ENCODE data around the gene PIP5K1C. TPM values are rescaled to one million over a fixed set of nuclear protein-coding genes. Genes with fewer than 3 reads are reported as not detected.

PIP5K1C gene
- total and polyA plus RNA-seq, 2 donors (not counting 1 experiment from before 2014, with no cell fraction given), result 10.4 to 46.7 TPM

DNA sequence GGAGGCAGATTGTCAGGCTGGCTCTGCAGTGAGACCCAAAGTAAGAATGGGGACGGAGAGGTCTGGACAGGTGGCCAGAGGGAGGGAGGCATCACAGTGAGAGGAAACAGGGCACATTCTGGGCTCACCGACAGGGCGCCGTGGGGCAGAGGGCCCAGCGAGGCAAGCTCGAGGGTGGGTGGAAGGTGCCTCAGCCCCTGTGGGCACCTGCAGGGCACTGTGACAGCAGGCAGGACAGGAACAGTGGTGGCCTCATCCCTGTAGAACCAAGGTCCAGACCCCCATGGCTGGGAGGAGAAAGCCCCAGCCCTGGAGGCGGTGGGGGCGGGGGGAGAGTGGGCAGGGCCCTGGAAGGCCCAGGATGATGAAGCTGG, 27.7 kb downstream of the PIP5K1C start:
- H3K9me3 ChIP-seq (ENCODE audit: control extremely low read depth in 1 of 3, control insufficient read depth in 2 of 3, insufficient read depth in 1 of 3, low read length in 2 of 3), result peaks cover 0 to 3% (median 0%) of the 10 kb centered on the region in 3 donors
- no peak overlapping the region for H3K4me3 ChIP-seq (ENCODE audit: control extremely low read depth in 1 of 5, extremely low read depth in 1 of 5, insufficient read depth in 1 of 5, low read depth in 2 of 5, low read length in 4 of 5)
- 88% methylated on average over 6 of the region's 8 CpGs for WGBS (ENCODE audit: insufficient coverage)
- H3K27ac ChIP-seq (ENCODE audit: low read length in 2 of 2), result no peak overlapping the region
- H3K36me3 ChIP-seq (replicated peaks in 1 of 2; ENCODE audit: control extremely low read depth in 1 of 2, control insufficient read depth in 1 of 2, extremely low read depth in 1 of 2, insufficient read depth in 2 of 2, low read length in 1 of 2), result peaks cover 0 to 2% of the 10 kb centered on the region in 2 experiments
- CTCF ChIA-PET, result no interaction called here
- no peak for DNase-seq
- no peak for ATAC-seq (ENCODE audit: low read depth)
- TF ChIP-seq, protein P1, sequence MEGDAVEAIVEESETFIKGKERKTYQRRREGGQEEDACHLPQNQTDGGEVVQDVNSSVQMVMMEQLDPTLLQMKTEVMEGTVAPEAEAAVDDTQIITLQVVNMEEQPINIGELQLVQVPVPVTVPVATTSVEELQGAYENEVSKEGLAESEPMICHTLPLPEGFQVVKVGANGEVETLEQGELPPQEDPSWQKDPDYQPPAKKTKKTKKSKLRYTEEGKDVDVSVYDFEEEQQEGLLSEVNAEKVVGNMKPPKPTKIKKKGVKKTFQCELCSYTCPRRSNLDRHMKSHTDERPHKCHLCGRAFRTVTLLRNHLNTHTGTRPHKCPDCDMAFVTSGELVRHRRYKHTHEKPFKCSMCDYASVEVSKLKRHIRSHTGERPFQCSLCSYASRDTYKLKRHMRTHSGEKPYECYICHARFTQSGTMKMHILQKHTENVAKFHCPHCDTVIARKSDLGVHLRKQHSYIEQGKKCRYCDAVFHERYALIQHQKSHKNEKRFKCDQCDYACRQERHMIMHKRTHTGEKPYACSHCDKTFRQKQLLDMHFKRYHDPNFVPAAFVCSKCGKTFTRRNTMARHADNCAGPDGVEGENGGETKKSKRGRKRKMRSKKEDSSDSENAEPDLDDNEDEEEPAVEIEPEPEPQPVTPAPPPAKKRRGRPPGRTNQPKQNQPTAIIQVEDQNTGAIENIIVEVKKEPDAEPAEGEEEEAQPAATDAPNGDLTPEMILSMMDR (IDR thresholded peaks at IDR 0.05), result no peak
- Mint-ChIP-seq H3K27me3 (no peaks in the 10 kb centered on the region), H3K4me1 (peaks cover 41% of the 10 kb centered on the region), H3K27ac (no peak overlapping the region), H3K4me3 (peak overlapping the region; percentile 61), H3K9me3 (ENCODE audit: insufficient read depth) (no peaks in the 10 kb centered on the region)
- intact Hi-C loops (cut with micrococcal nuclease), result no loop called here
- POLR2A ChIA-PET, result interaction anchor here (0.6 kb wide), 1 partner anchor 11 kb away, joined by 3 read pairs; no protein-coding TSS in a partner anchor
- H3K4me2 ChIP-seq (replicated peaks; ENCODE audit: low read depth, low read length, poor library complexity, severe bottlenecking), result no peak overlapping the region
- peaks cover 88% of the 10 kb centered on the region for H4K20me1 ChIP-seq (ENCODE audit: control insufficient read depth, insufficient read depth, low read length, poor library complexity, severe bottlenecking)
- peaks cover 19% of the 10 kb centered on the region in 2 donors for H3K4me1 ChIP-seq (ENCODE audit: control insufficient read depth in 2 of 2, insufficient read depth in 2 of 2, low read length in 2 of 2)
- no peak overlapping the region for H3K9ac ChIP-seq (ENCODE audit: low read length)
- peaks cover 59% of the 10 kb centered on the region for H3K79me2 ChIP-seq (ENCODE audit: control insufficient read depth, insufficient read depth, low read length)
- H2AFZ ChIP-seq (ENCODE audit: insufficient read depth, low read depth, low read length, poor library complexity, severe bottlenecking), result no peak overlapping the region
- peaks cover 0 to 19% (median 5%) of the 10 kb centered on the region in 4 experiments for H3K27me3 ChIP-seq (replicated peaks in 1 of 4; ENCODE audit: control extremely low read depth in 1 of 4, control insufficient read depth in 3 of 4, insufficient read depth in 4 of 4, low read length in 3 of 4)

GRCh38 chr19:3671680-3672574, 28.3 kb downstream of the PIP5K1C start:
- no peak overlapping the region for H3K27ac ChIP-seq (ENCODE audit: low read length in 2 of 2)
- H3K4me3 Mint-ChIP-seq, result peak overlapping the region; percentile 61
- CTCF ChIA-PET, result no interaction called here
- intact Hi-C loops (cut with micrococcal nuclease), result loop anchor here (2.0 kb wide), 1 partner anchor 13 kb away; no protein-coding TSS in a partner anchor
- H3K4me3 ChIP-seq (ENCODE audit: control extremely low read depth in 1 of 5, extremely low read depth in 1 of 5, insufficient read depth in 1 of 5, low read depth in 2 of 5, low read length in 4 of 5), result no peak overlapping the region
- ATAC-seq (ENCODE audit: low read depth) (peak; percentile 44), DNase-seq (no peak)
- peaks cover 62% of the 10 kb centered on the region for H3K79me2 ChIP-seq (ENCODE audit: control insufficient read depth, insufficient read depth, low read length)
- peaks cover 0 to 3% (median 0%) of the 10 kb centered on the region in 3 donors for H3K9me3 ChIP-seq (ENCODE audit: control extremely low read depth in 1 of 3, control insufficient read depth in 2 of 3, insufficient read depth in 1 of 3, low read length in 2 of 3)
- no peak overlapping the region for H2AFZ ChIP-seq (ENCODE audit: insufficient read depth, low read depth, low read length, poor library complexity, severe bottlenecking)
- peaks cover 0 to 2% of the 10 kb centered on the region in 2 experiments for H3K36me3 ChIP-seq (replicated peaks in 1 of 2; ENCODE audit: control extremely low read depth in 1 of 2, control insufficient read depth in 1 of 2, extremely low read depth in 1 of 2, insufficient read depth in 2 of 2, low read length in 1 of 2)
- TF ChIP-seq, protein P1 (IDR thresholded peaks at IDR 0.05), result no peak
- no peak for TF ChIP-seq EZH2 (IDR thresholded peaks at IDR 0.05; ENCODE audit: borderline replicate concordance, insufficient read depth, low read depth, low read length, poor library complexity, severe bottlenecking)
- peaks cover 0 to 19% (median 5%) of the 10 kb centered on the region in 4 experiments for H3K27me3 ChIP-seq (replicated peaks in 1 of 4; ENCODE audit: control extremely low read depth in 1 of 4, control insufficient read depth in 3 of 4, insufficient read depth in 4 of 4, low read length in 3 of 4)
- H3K4me2 ChIP-seq (replicated peaks; ENCODE audit: low read depth, low read length, poor library complexity, severe bottlenecking), result peak overlapping the region; percentile 69
- POLR2A ChIA-PET, result interaction anchor here (0.6 to 1.4 kb wide), 2 partner anchors 10 to 17 kb away, joined by 3 read pairs; no protein-coding TSS in a partner anchor
- H4K20me1 ChIP-seq (ENCODE audit: control insufficient read depth, insufficient read depth, low read length, poor library complexity, severe bottlenecking), result peaks cover 93% of the 10 kb centered on the region
- peaks cover 37% of the 10 kb centered on the region for H3K4me1 Mint-ChIP-seq
- no peaks in the 10 kb centered on the region for H3K9me3 Mint-ChIP-seq (ENCODE audit: insufficient read depth)
- WGBS (ENCODE audit: insufficient coverage), result 23% methylated on average over 37 of the region's 40 CpGs
- no peaks in the 10 kb centered on the region for H3K27me3 Mint-ChIP-seq
- no peak overlapping the region for H3K27ac Mint-ChIP-seq
- H3K9ac ChIP-seq (ENCODE audit: low read length), result peak overlapping the region; percentile 28
- H3K4me1 ChIP-seq (ENCODE audit: control insufficient read depth in 2 of 2, insufficient read depth in 2 of 2, low read length in 2 of 2), result peaks cover 19% of the 10 kb centered on the region in 2 donors

Measured in B cell (primary cell).